Measurements from ENCODE around the gene PAK4. TPM values are rescaled to one million over a fixed set of nuclear protein-coding genes. Genes with fewer than 3 reads are reported as not detected.

The PAK4 gene
- total and polyA plus RNA-seq, 7 donors, result 7.2 to 22.0 (median 12.5) TPM

DNA sequence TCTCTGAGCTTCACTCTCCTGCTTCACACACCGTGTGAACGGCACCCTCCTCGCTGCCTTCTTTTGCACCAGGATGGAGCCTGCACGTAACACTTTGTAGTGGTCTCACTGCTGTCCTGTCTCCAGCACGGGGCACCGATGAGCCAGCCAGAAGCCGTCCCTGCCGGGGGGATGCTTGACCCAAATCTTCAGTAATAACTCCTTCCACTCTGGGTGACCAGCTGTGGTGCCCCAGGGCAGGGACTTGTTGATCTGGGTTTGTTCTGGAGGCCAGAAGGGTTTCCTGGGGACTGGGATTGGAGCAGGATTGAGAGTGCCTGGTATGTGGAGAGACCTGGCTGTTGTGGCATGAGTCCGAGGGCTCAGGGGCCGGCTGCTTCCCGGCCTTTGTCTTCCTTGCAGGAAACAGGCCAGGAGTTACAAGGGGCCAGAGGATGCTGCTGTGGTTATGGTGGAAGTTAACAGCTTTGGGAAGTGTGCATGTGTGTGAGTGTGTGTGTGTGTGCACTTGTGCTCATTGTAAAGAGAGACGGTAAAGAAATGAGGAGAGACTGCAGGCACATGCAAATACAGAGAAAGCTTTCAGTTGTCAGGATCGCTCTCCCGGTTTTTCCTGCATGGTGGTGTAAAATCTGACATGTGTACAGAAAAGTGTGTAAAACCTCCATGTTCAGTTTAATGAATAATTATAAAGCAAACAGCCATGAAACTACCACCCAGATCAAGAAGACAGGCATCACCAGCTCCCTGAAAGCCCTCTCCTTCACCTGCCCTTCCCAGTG lies 18.9 kb downstream of the PAK4 start:
- TF ChIP-seq CTCF (IDR thresholded peaks at IDR 0.05), result no peak
- H3K27me3 ChIP-seq (ENCODE audit: insufficient read depth in 3 of 3, low read length in 2 of 3), result no peaks in the 10 kb centered on the region
- no peaks in the 10 kb centered on the region for H3K4me1 ChIP-seq
- H3K9me3 ChIP-seq, result no peaks in the 10 kb centered on the region
- 44 to 46% (median 45%) methylated on average over 14 of the region's 14 CpGs for WGBS, 3 donors
- H3K4me3 ChIP-seq, result no peak overlapping the region
- DNase-seq, result no peak
- no peak overlapping the region for H3K27ac ChIP-seq
- ATAC-seq, result peak in 1 of 4 donors; percentile 19
- intact Hi-C loops (cut with DNase I), result no loop called here
- no peaks in the 10 kb centered on the region for H3K36me3 ChIP-seq (ENCODE audit: insufficient read depth in 1 of 2, low read depth in 1 of 2)

GRCh38 chr19:39145180-39145953 lies 19.8 kb downstream of the PAK4 start:
- TF ChIP-seq CTCF (IDR thresholded peaks at IDR 0.05), result no peak
- Histone ChIP-seq H3K36me3 (ENCODE audit: insufficient read depth in 1 of 2, low read depth in 1 of 2) (no peaks in the 10 kb centered on the region), H3K4me1 (no peaks in the 10 kb centered on the region), H3K27ac (no peak overlapping the region), H3K9me3 (no peaks in the 10 kb centered on the region), H3K4me3 (no peak overlapping the region), H3K27me3 (ENCODE audit: insufficient read depth in 3 of 3, low read length in 2 of 3) (no peaks in the 10 kb centered on the region)
- intact Hi-C loops (cut with DNase I), result no loop called here
- DNase-seq (no peak), ATAC-seq (peak in 1 of 4 donors; percentile 25)
- WGBS, 3 donors, result 53 to 59% (median 53%) methylated on average over 24 to 26 of the region's 26 CpGs

DNA sequence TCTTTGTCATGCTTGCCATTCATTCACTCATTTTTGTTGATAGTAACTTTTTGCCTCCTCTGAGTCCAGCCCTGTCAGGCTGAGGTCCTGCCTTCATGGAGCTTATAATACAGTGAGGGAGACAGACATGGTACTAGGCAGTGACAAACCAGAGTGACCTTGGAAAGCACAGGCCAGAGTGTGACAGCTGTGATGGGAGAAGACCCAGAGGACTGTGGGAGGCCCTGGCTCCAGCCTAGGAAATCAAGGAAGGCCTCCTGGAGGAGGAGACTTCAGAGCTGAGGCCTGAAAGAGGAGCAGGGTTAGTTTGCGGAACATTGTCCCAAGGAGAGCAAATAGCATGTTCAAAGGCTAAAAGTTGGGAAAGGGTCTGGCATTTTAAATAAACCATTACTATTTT lies 20.5 kb downstream of the PAK4 start:
- Histone ChIP-seq H3K27me3 (ENCODE audit: insufficient read depth in 3 of 3, low read length in 2 of 3) (no peaks in the 10 kb centered on the region), H3K4me1 (no peaks in the 10 kb centered on the region), H3K27ac (no peak overlapping the region), H3K4me3 (no peak overlapping the region), H3K9me3 (no peaks in the 10 kb centered on the region), H3K36me3 (ENCODE audit: insufficient read depth in 1 of 2, low read depth in 1 of 2) (no peaks in the 10 kb centered on the region)
- TF ChIP-seq CTCF (IDR thresholded peaks at IDR 0.05), result no peak
- intact Hi-C loops (cut with DNase I), result no loop called here
- ATAC-seq (no peak), DNase-seq (no peak)
- WGBS, 3 donors, result 100% methylated on average over 1 of the region's 1 CpG

GRCh38 chr19:39146686-39147450 lies 21.3 kb downstream of the PAK4 start:
- no peaks in the 10 kb centered on the region for H3K4me1 ChIP-seq
- no peaks in the 10 kb centered on the region for H3K36me3 ChIP-seq (ENCODE audit: insufficient read depth in 1 of 2, low read depth in 1 of 2)
- no peaks in the 10 kb centered on the region for H3K27me3 ChIP-seq (ENCODE audit: insufficient read depth in 3 of 3, low read length in 2 of 3)
- H3K27ac ChIP-seq, result no peak overlapping the region
- intact Hi-C loops (cut with DNase I), result no loop called here
- no peak overlapping the region for H3K4me3 ChIP-seq
- ATAC-seq, result no peak
- no peak for TF ChIP-seq CTCF (IDR thresholded peaks at IDR 0.05)
- DNase-seq, result no peak
- WGBS, 3 donors, result 81 to 83% (median 82%) methylated on average over 7 of the region's 7 CpGs
- no peaks in the 10 kb centered on the region for H3K9me3 ChIP-seq
